NCI-H345 treated with DMSO at 0.1 percent for 48 hours (cell line): Measurements from ENCODE around the gene TMEM179B.
"Not testable (repeated sequence)": the region's sequence is repeated elsewhere in the genome, so short reads cannot be mapped to it uniquely, and the experiment has no call there.

Experiments used
- DNase-seq: peaks from one replicate; lab custom pipeline; 2025; ENCODE audit not compliant: unreplicated experiment; lab: John Stamatoyannopoulos, UW

The TMEM179B gene

GRCh38 chr11:62788991-62789390, 1.8 kb downstream of the TMEM179B start:
- DNase-seq: no peak

GRCh38 chr11:62789576-62789975, 2.4 kb downstream of the TMEM179B start:
- DNase-seq: no peak

GRCh38 chr11:62791501-62792201, 4.4 kb downstream of the TMEM179B start, which contains the start of gene TMEM223:
Gene TMEM223, minus strand, starts transcription at chr11:62792006. Its CDS starts 12 bp downstream, at chr11:62791994.
- peak; percentile 74 for DNase-seq

- no peak for DNase-seq
These were observed 5.0 kb downstream of the TMEM179B start for GRCh38 chr11:62792202-62792575.

- no peak for DNase-seq
These were observed 7.1 kb downstream of the TMEM179B start for GRCh38 chr11:62794201-62794775.

- no peak for DNase-seq
These were observed 9.1 kb downstream of the TMEM179B start for GRCh38 chr11:62796281-62796680.

- no peak for DNase-seq
These were observed 12.3 kb downstream of the TMEM179B start for GRCh38 chr11:62799486-62799885.

GRCh38 chr11:62801071-62801470, 13.9 kb downstream of the TMEM179B start:
- DNase-seq: no peak

- no peak for DNase-seq
These were observed 17.3 kb downstream of the TMEM179B start for GRCh38 chr11:62804310-62805075.

- DNase-seq: peak; percentile 92
These were observed 18.1 kb downstream of the TMEM179B start, which contains the start of gene NXF1 for GRCh38 chr11:62805076-62805892. Gene NXF1, minus strand, starts transcription at chr11:62805440. Its CDS starts 84 bp downstream, at chr11:62805356.

GRCh38 chr11:62805961-62806441, 18.8 kb downstream of the TMEM179B start:
- no peak for DNase-seq

- DNase-seq: no peak
These were observed 19.5 kb downstream of the TMEM179B start for GRCh38 chr11:62806611-62807121.

- no peak for DNase-seq
These were observed 23.5 kb downstream of the TMEM179B start for GRCh38 chr11:62810748-62811147.

GRCh38 chr11:62811659-62812058, 24.5 kb downstream of the TMEM179B start:
- no peak for DNase-seq

GRCh38 chr11:62816557-62816956, 29.4 kb downstream of the TMEM179B start:
- no peak for DNase-seq

- DNase-seq: no peak
These were observed 29.9 kb downstream of the TMEM179B start for GRCh38 chr11:62817129-62817528.

- DNase-seq: no peak
These were observed 36.5 kb downstream of the TMEM179B start for GRCh38 chr11:62823677-62824076.

- DNase-seq: not testable (repeated sequence)
These were observed 40.9 kb downstream of the TMEM179B start for GRCh38 chr11:62828130-62828529.

- DNase-seq: no peak
These were observed 43.8 kb downstream of the TMEM179B start for GRCh38 chr11:62830904-62831519.
